HepG2 (cell line): ENCODE measurements around the gene MACROD2. TPM values are rescaled to one million over a fixed set of nuclear protein-coding genes. Genes with fewer than 3 reads are reported as not detected.

ENCODE experiments used
- ATAC-seq: fragments of 200-7000 bp; cut with Tn5 transposase; 3 replicates; pipeline ENCODE4 v1.9.1; 2020; ENCODE audit warnings: mild to moderate bottlenecking, moderate library complexity
- BruUV-seq: library from RNA; stranded (reverse); fragments of 400-500 nt; replicated peaks from 2 replicates; lab custom pipeline; 2021; lab: Mats Ljungman, UMichigan
- CTCF ChIA-PET: fragments of 300-600 bp; formaldehyde crosslinking; extraction: SDS; loops from one replicate; lab custom pipeline; 2021; ENCODE audit warnings: low total read pairs, inconsistent platforms, low intra/inter-chr PET ratio; lab: Yijun Ruan, JAX
- POLR2A ChIA-PET: fragments of 350-600 bp; sonication (Branson Sonifier 250); formaldehyde crosslinking; loops from one replicate; lab custom pipeline; 2020; ENCODE audit warnings: antibody characterized with exemption, inconsistent platforms; lab: Yijun Ruan, JAX
- DNase-seq: peaks from one replicate; pipeline ENCODE4 v3.0.0-alpha.2; 2015; ENCODE audit warnings: low spot score
- FAIRE-seq: peaks from 3 replicates; lab custom pipeline; 2011; peaks lifted over from hg19 to GRCh38; lab: Jason Lieb, UNC
- H2AFZ ChIP-seq: one replicate; pipeline ENCODE4 v1.6.1; 2011; ENCODE audit warnings: low read length, inconsistent platforms
- H3K27ac ChIP-seq: fragments of 300-600 bp; 3 replicates; pipeline ENCODE4 v1.8.0; 2011; ENCODE audit warnings: mixed run types, mild to moderate bottlenecking, mixed read lengths, low read length, inconsistent platforms; ENCODE audit not compliant: insufficient read depth; ENCODE audit errors: extremely low read length
- H3K27me3 ChIP-seq, 2 experiments: fragments of 200-600 bp in 1 of 2; 2 replicates in 1 of 2; 3 replicates in 1 of 2; pipeline versions ENCODE4 v1.6.0 to v1.8.0; 2011; ENCODE audit warnings: low read length in 2 of 2, mild to moderate bottlenecking in 2 of 2, moderate library complexity in 2 of 2, inconsistent platforms in 1 of 2; ENCODE audit not compliant: insufficient read depth in 2 of 2, control insufficient read depth in 1 of 2
- H3K36me3 ChIP-seq, 2 experiments: fragments of 200-600 bp in 1 of 2; replicated peaks in 1 of 2; 2 replicates in 1 of 2; 3 replicates in 1 of 2; pipeline versions ENCODE4 v1.5.1 to v1.8.0; 2011; ENCODE audit warnings: low read length in 2 of 2, inconsistent platforms in 1 of 2; ENCODE audit not compliant: insufficient read depth in 2 of 2, control insufficient read depth in 1 of 2
- H3K4me1 ChIP-seq: 2 replicates; pipeline ENCODE4 v1.5.1; 2012; ENCODE audit warnings: low read length, inconsistent platforms; ENCODE audit not compliant: insufficient read depth
- H3K4me2 ChIP-seq: 2 replicates; pipeline ENCODE4 v1.6.0; 2011; ENCODE audit warnings: low read depth, low read length, inconsistent platforms
- H3K4me3 ChIP-seq, 3 experiments: fragments of 200-600 bp in 1 of 3; sonication (generic), shearing (Covaris generic) in 1 of 3; replicated peaks in 1 of 3; 2 replicates each; pipeline ENCODE4 v1.5.1; 2011 to 2016; ENCODE audit warnings: low read length in 3 of 3, inconsistent platforms in 2 of 3, low read depth in 2 of 3, mild to moderate bottlenecking in 2 of 3, control low read depth in 1 of 3, mixed read lengths in 1 of 3; ENCODE audit not compliant: insufficient read depth in 1 of 3
- H3K79me2 ChIP-seq: one replicate; pipeline ENCODE4 v1.6.1; 2011; ENCODE audit warnings: low read length, inconsistent platforms; ENCODE audit not compliant: insufficient read depth
- H3K9ac ChIP-seq: 2 replicates; pipeline ENCODE4 v1.6.0; 2011; ENCODE audit warnings: mild to moderate bottlenecking, low read depth, low read length, inconsistent platforms; ENCODE audit not compliant: insufficient read depth
- H3K9me3 ChIP-seq: 2 replicates; pipeline ENCODE4 v1.5.1; 2012; ENCODE audit warnings: mild to moderate bottlenecking, low read length
- H4K20me1 ChIP-seq: 2 replicates; pipeline ENCODE4 v1.6.0; 2011; ENCODE audit warnings: inconsistent platforms, mild to moderate bottlenecking, low read length, moderate library complexity; ENCODE audit not compliant: insufficient read depth
- ARID3A ChIP-seq: IDR thresholded peaks from 2 replicates; pipeline ENCODE4 v1.6.1; 2012; ENCODE audit warnings: low read depth, low read length, improper control_type of control experiment
- ARNTL ChIP-seq: sonication (generic); formaldehyde crosslinking; IDR thresholded peaks from 2 replicates; pipeline ENCODE4 v1.4.0; 2020; ENCODE audit warnings: mild to moderate bottlenecking, missing genetic modification reagents
- CHD4 ChIP-seq: fragments of 200-600 bp; sonication (generic); IDR thresholded peaks from 2 replicates; pipeline ENCODE4 v1.7.0; 2017; ENCODE audit warnings: mild to moderate bottlenecking, low read length, borderline replicate concordance
- FOXK1 ChIP-seq: sonication (generic); formaldehyde crosslinking; IDR thresholded peaks from 2 replicates; pipeline ENCODE4 v1.4.0; 2020; ENCODE audit warnings: low read depth, missing genetic modification reagents, borderline replicate concordance
- HDAC2 ChIP-seq: sonication (generic); formaldehyde crosslinking; IDR thresholded peaks from 2 replicates; pipeline ENCODE4 v1.4.0; 2020; ENCODE audit warnings: missing genetic modification reagents
- PHB2 ChIP-seq: fragments of 450-650 bp; IDR thresholded peaks from 2 replicates; pipeline ENCODE4 v1.6.1; 2018; ENCODE audit not compliant: partially characterized antibody
- XBP1 ChIP-seq: sonication (generic); formaldehyde crosslinking; IDR thresholded peaks from 2 replicates; pipeline ENCODE4 v1.5.0; 2020; ENCODE audit warnings: missing genetic modification reagents
- ZEB1 ChIP-seq: IDR thresholded peaks from 2 replicates; pipeline ENCODE4 v1.6.1; 2012; ENCODE audit warnings: mild to moderate bottlenecking, low read depth, inconsistent platforms; ENCODE audit not compliant: insufficient replicate concordance
- ZMAT5 ChIP-seq: sonication (generic); formaldehyde crosslinking; IDR thresholded peaks from 2 replicates; pipeline ENCODE4 v1.5.0; 2020; ENCODE audit warnings: mild to moderate bottlenecking, low read depth, missing genetic modification reagents, borderline replicate concordance
- ZNF331 ChIP-seq: sonication (generic); formaldehyde crosslinking; IDR thresholded peaks from 2 replicates; pipeline ENCODE4 v1.4.0; 2020; ENCODE audit warnings: missing genetic modification reagents
- ZNF513 ChIP-seq: sonication (generic); formaldehyde crosslinking; conservative IDR thresholded peaks from 2 replicates; pipeline ENCODE4 v1.5.0; 2020; ENCODE audit warnings: missing genetic modification reagents
- ZNF644 ChIP-seq: IDR thresholded peaks from 2 replicates; pipeline ENCODE4 v1.6.1; 2016; ENCODE audit warnings: low read depth
- ZSCAN31 ChIP-seq: sonication (generic); formaldehyde crosslinking; IDR thresholded peaks from 2 replicates; pipeline ENCODE4 v1.5.0; 2020; ENCODE audit warnings: low read depth, mild to moderate bottlenecking, missing genetic modification reagents
- ZUFSP ChIP-seq: sonication (generic); formaldehyde crosslinking; IDR thresholded peaks from 2 replicates; pipeline ENCODE4 v1.9.0; 2021; ENCODE audit warnings: missing genetic modification reagents, mild to moderate bottlenecking, borderline replicate concordance
- in situ Hi-C: cut with HindIII; loops from 2 replicates; pipeline ENCODE4 v1.10.0; 2017; ENCODE audit warnings: low pct_unique_long_range_greater_than_20kb; ENCODE audit not compliant: extremely low pct_ligation_motif_present
- intact Hi-C: fragments of 100-400 bp; cut with micrococcal nuclease; formaldehyde crosslinking; loops from one replicate; pipeline ENCODE4 v1.10.0; 2022; ENCODE audit not compliant: unreplicated experiment
- polyA plus RNA-seq, 8 experiments: library from polyadenylated mRNA; depleted of rRNA in 3 of 8; stranded (reverse) in 7 of 8; unstranded in 1 of 8; fragments of >200 nt; fragmentation: Illumina TruSeq in 4 of 8; extraction: Trizol in 4 of 8; gene quantifications; 2 replicates each; pipeline versions ENCODE4 v1.2.1 to v1.2.3, GENCODE V29; 2011 to 2016; ENCODE audit warnings: low read depth in 4 of 8, missing spikeins in 1 of 8, mixed read lengths in 1 of 8; ENCODE audit not compliant: insufficient read depth in 1 of 8
- total RNA-seq, 5 experiments: library from RNA; depleted of rRNA; stranded (reverse); fragments of >200 nt; fragmentation: Illumina TruSeq; extraction: Trizol; gene quantifications; 2 replicates each; pipeline ENCODE4 v1.2.3, GENCODE V29; 2016; ENCODE audit warnings: low read depth in 1 of 5
- TF ChIP-seq, protein P1 (sequence below): sonication (generic); formaldehyde crosslinking; IDR thresholded peaks from 2 replicates; pipeline ENCODE4 v1.4.0; 2020; ENCODE audit warnings: missing genetic modification reagents
- TF ChIP-seq, protein P2 (sequence below): sonication (generic); formaldehyde crosslinking; IDR thresholded peaks from 2 replicates; pipeline ENCODE4 v1.4.0; 2020; ENCODE audit warnings: missing genetic modification reagents

MACROD2 gene
- total and polyA plus RNA-seq, 2 of the 13 experiments (the other 11 are each of a cell fraction or from before 2014, with no cell fraction given): 0.13 to 0.51 TPM

GRCh38 chr20:14992153-14992552 is 996.8 kb downstream of the MACROD2 start:
- Histone ChIP-seq H3K4me2 (no peak overlapping the region), H3K4me1 (peaks cover 59% of the 10 kb centered on the region), H2AFZ (no peak overlapping the region), H3K27me3 (no peaks in the 10 kb centered on the region), H3K27ac (peak overlapping the region; percentile 61), H3K79me2 (no peaks in the 10 kb centered on the region), H3K9ac (no peak overlapping the region), H3K9me3 (peaks cover 13% of the 10 kb centered on the region), H4K20me1 (no peaks in the 10 kb centered on the region), H3K4me3 (no peak overlapping the region), H3K36me3 (no peaks in the 10 kb centered on the region)
- intact Hi-C loops: no loop called here
- ChIA-PET CTCF (no interaction called here), POLR2A (interaction anchor here (1.3 to 5.1 kb wide), 3 partner anchors 9 to 69 kb away, joined by 5 to 41 read pairs (median 18); no protein-coding TSS in a partner anchor)
- in situ Hi-C loops: no loop called here
- DNase-seq: peak; percentile 80
- no TSS peak for BruUV-seq
- FAIRE-seq: no peak
- ATAC-seq: peak; percentile 58
- TF ChIP-seq ZNF644 (CRISPR knock-in tag): 0 out of 2 replicates have a peak, but pooled peaks have one; percentile 19
- TF ChIP-seq ARNTL: no peak
- peak; percentile 22; the same call in 1 of the 2 replicates for TF ChIP-seq CHD4
- TF ChIP-seq XBP1 (CRISPR knock-in tag): no peak
- peak; percentile 36; the same call in 1 of the 2 replicates for TF ChIP-seq ZNF331 (CRISPR knock-in tag)
- TF ChIP-seq ARID3A: peak; percentile 64
- no peak for TF ChIP-seq ZUFSP (CRISPR knock-in tag)
- TF ChIP-seq ZEB1: no peak
- TF ChIP-seq ZNF513 (CRISPR knock-in tag): no peak
- TF ChIP-seq ZSCAN31 (CRISPR knock-in tag): no peak
- TF ChIP-seq, protein P1, sequence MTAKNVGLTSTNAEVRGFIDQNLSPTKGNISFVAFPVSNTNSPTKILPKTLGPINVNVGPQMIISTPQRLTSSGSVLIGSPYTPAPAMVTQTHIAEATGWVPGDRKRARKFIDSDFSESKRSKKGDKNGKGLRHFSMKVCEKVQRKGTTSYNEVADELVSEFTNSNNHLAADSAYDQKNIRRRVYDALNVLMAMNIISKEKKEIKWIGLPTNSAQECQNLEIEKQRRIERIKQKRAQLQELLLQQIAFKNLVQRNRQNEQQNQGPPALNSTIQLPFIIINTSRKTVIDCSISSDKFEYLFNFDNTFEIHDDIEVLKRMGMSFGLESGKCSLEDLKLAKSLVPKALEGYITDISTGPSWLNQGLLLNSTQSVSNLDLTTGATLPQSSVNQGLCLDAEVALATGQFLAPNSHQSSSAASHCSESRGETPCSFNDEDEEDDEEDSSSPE (CRISPR knock-in tag): no peak
- TF ChIP-seq, protein P2, sequence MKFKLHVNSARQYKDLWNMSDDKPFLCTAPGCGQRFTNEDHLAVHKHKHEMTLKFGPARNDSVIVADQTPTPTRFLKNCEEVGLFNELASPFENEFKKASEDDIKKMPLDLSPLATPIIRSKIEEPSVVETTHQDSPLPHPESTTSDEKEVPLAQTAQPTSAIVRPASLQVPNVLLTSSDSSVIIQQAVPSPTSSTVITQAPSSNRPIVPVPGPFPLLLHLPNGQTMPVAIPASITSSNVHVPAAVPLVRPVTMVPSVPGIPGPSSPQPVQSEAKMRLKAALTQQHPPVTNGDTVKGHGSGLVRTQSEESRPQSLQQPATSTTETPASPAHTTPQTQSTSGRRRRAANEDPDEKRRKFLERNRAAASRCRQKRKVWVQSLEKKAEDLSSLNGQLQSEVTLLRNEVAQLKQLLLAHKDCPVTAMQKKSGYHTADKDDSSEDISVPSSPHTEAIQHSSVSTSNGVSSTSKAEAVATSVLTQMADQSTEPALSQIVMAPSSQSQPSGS (CRISPR knock-in tag): no peak
- TF ChIP-seq HDAC2 (CRISPR knock-in tag): 0 out of 2 replicates have a peak, but pooled peaks have one; percentile 42
- TF ChIP-seq ZMAT5 (CRISPR knock-in tag): no peak
- TF ChIP-seq FOXK1 (CRISPR knock-in tag): 0 out of 2 replicates have a peak, but pooled peaks have one; percentile 23
- TF ChIP-seq PHB2: no peak
